DND-41 (cell line): ENCODE results near the gene HYAL1.

Experiments
- EZH2 ChIP-seq: IDR thresholded peaks from 3 replicates; pipeline ENCODE4 v1.6.1; 2012; ENCODE audit warnings: borderline replicate concordance, low read depth, mild to moderate bottlenecking, moderate library complexity, low read length, inconsistent platforms; ENCODE audit not compliant: severe bottlenecking
- TF ChIP-seq, protein P1 (sequence below): IDR thresholded peaks from 2 replicates; pipeline ENCODE4 v1.5.1; 2012; ENCODE audit warnings: borderline replicate concordance, low read length, moderate library complexity, mild to moderate bottlenecking; ENCODE audit not compliant: poor library complexity, severe bottlenecking; ENCODE audit errors: extremely low read depth

DNA sequence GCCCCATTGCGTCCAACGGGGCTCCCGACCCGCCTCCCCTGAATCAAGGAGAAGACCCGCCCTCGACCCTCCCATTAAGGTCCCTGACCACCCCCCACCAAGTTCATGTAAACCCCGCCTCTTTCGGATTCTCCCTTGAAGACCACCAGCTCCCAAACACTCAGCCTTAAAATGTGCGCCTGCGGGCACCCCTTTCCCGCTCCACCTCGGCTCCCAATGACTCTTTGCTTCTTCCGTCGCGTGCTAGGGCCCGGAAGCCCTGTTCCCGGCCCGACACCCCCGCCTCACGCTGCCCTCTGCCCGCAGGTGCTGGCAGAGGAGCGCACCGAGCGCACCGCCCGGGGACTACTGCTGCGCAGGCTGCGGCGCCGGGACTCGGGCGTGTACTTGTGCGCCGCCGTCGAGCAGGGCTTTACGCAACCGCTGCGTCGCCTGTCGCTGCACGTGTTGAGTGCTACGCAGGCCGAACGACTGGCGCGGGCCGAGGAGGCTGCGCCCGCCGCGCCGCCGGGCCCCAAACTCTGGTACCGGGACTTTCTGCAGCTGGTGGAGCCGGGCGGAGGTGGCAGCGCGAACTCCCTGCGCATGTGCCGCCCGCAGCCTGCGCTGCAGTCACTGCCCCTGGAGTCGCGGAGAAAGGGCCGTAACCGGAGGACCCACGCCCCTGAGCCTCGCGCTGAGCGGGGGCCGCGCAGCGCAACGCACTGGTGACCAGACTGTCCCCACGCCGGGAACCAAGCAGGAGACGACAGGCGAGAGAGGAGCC is 27.2 kb downstream of the HYAL1 start:
- TF ChIP-seq EZH2, result no peak
- TF ChIP-seq, protein P1, sequence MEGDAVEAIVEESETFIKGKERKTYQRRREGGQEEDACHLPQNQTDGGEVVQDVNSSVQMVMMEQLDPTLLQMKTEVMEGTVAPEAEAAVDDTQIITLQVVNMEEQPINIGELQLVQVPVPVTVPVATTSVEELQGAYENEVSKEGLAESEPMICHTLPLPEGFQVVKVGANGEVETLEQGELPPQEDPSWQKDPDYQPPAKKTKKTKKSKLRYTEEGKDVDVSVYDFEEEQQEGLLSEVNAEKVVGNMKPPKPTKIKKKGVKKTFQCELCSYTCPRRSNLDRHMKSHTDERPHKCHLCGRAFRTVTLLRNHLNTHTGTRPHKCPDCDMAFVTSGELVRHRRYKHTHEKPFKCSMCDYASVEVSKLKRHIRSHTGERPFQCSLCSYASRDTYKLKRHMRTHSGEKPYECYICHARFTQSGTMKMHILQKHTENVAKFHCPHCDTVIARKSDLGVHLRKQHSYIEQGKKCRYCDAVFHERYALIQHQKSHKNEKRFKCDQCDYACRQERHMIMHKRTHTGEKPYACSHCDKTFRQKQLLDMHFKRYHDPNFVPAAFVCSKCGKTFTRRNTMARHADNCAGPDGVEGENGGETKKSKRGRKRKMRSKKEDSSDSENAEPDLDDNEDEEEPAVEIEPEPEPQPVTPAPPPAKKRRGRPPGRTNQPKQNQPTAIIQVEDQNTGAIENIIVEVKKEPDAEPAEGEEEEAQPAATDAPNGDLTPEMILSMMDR, result no peak
